Stimulated activated CD8-positive, alpha-beta memory T cell treated with anti-CD3 and anti-CD28 coated beads, Interleukin-2, amount 100 ng/mL, for 48 hours (primary cell): ENCODE data around the gene PSMD6.

Experiments
- DNase-seq, 2 donors: peaks; one replicate each; pipeline ENCODE4 v3.0.0-alpha.2; 2020; ENCODE audit warnings: low read depth in 2 of 2

Gene PSMD6

GRCh38 chr3:64023187-64023860 lies at the start of gene PSMD6:
PSMD6 (minus strand) TSS chr3:64023494; CDS start chr3:64023419, 75 bp downstream.
- DNase-seq = peak; percentile 87 to 93

- no peak for DNase-seq
Observed at GRCh38 chr3:64072126-64072525, 48.8 kb upstream of the PSMD6 start.

DNA sequence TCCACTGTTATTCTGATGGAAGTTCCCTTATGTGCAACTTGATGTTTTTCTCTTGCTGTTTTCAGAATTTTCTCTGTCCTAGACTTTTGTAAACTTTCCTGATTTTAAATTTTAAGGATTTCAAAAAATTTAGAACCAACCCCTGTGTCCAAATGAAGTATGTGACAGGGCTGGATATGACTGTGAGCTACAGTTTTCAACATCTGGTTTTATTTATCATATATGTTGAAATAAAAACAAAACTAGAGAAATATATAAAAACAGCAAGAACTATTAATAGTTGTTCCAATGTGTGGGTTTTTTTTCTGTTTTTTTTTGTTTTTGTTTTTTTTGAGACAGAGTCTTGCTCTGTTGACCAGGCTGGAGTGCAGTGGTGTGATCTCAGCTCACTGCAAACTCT lies 47.4 kb upstream of the PSMD6 start:
- no peak for DNase-seq

DNA sequence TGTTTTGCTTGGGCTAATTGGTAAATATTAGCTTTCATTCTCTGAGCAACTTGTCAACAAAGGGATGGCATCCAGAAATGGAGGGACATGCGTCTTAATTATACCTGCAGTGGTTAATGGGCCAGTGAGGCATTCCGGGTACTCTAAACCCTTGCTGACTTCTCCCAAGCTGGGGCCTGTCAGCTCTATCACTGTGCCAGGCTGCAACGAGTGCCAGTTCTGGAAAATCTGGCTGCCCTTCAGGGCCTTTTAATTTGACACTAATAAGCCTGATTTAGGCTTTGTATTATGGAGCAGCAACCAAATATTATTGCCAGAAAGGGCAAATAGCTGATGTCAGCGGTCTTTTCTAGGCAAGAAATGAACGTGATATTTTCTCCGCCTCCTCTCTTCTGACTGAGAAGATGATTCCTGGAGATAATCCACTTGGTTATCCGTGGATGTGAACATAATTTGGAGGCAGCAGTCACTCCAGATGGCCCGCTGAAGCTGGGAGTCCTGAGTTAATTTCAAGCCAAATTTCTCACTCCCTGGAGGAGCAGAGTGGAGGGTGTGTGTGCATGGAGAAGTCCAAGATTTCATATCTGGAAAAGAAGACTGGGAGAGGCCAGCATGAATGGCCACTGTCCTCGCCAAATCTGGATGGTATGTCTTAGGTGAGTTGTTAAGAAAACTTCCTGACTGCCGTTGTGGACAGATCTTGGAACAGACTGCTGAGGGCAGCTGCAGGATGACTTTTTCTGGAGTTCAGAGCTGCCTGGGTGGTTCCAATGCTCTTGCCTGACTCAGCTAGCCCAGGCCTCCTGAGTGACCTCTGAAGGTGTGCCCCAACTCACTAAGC lies 44.4 kb upstream of the PSMD6 start:
- DNase-seq = no peak

GRCh38 chr3:64064804-64065203 lies 41.5 kb upstream of the PSMD6 start:
- no peak for DNase-seq

GRCh38 chr3:64063983-64064438 lies 40.7 kb upstream of the PSMD6 start:
- no peak for DNase-seq

DNA sequence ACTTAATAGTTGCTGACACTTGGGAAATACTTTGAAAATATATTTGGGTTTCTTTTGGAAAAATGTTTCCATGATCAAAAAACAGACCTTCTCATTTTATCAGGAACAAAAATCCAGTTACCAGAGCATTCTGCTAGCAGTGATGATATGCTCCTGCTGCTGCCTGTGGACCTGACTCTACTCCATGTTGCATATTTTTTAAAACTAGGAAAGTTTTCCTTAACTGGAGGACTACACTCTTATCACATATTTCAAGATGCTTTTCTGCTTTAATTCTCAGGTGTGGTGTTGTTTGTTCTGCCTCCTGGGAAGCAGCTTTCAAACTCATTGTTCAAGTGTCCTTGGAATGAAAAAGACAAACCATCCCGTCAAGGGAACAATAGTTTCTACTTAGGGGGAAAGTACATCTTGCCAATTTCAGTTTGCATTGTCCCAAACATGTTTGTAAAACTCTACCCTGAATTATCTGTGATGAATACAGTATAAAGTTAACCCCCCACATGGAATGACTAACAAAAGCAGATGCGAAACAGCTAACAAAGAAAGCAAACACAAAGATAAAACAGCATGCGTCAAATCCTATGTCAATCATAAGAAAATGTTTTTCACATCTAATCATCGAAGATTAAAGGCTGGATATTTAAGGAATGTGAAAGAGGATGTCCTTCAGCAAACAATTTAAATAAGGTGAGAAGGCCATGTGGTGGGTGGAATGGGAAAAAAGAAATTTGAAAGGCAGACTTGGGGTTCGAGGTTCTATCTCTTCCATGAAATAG lies 40.1 kb upstream of the PSMD6 start:
- DNase-seq = no peak

DNA sequence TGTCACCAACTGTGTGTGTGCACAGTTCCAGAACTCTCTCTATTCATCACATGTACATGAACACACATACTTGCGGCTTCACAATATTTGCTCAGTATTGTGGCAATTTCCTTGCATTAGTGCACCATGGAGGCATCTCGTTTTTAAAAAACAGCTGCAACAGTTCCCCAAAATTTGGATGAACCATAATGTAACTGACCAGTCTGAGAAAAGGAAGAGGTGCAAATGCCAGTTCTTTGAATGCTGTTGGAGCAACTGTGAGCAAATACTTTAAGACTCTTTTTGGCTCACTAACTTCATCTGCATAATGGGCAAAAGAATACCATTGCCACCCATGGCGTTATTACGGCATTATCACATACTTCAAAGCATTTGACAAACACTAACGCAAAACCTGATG lies 38.3 kb upstream of the PSMD6 start:
- DNase-seq = no peak

GRCh38 chr3:64059484-64060175 lies 36.3 kb upstream of the PSMD6 start:
- DNase-seq = no peak

DNA sequence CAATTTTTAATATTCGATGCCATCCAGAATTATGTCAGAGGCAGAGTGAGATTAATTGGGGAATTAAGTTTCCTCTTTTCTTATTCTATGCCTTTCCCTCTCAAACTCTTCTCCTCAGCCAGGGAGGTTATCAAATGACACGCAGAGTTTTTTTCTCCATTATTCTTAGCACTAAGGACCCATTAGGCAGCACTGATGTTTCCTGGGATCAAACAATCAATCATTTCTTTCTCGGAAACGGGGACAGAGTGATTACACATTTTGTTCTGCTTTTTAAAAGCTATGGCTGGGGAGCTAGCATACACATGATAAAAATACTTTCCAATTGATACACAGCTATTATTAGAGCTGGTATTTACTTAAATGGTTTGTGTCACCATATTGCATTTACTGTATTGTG lies 35.3 kb upstream of the PSMD6 start:
- no peak for DNase-seq

GRCh38 chr3:64057231-64057630 lies 33.9 kb upstream of the PSMD6 start:
- DNase-seq = no peak

- DNase-seq = no peak
Observed at GRCh38 chr3:64056606-64057180, 33.4 kb upstream of the PSMD6 start.

GRCh38 chr3:64055076-64055475 lies 31.8 kb upstream of the PSMD6 start:
- no peak for DNase-seq

GRCh38 chr3:64054488-64054887 lies 31.2 kb upstream of the PSMD6 start:
- DNase-seq = no peak

- no peak for DNase-seq
Observed at GRCh38 chr3:64053581-64053980, 30.3 kb upstream of the PSMD6 start.

GRCh38 chr3:64053117-64053516 lies 29.8 kb upstream of the PSMD6 start:
- DNase-seq = no peak

DNA sequence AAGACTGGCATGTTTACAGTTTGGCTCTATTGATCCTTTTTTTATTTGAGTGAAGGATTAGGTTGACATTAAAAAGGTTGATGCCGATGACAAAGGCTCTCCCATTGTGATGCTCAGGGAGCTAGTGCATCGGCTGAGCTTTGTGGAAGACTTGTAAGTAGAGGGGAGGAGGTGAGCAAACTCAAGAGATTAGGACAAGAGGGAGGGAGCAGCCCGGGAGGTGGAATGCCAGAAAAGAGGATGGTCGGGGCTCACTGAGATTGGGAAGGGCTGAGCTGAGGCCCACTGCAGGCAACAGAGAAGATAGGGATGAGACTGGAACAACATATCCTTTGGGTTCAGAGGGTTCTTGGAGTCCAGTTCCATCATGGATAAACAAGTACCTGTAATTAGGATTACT lies 26.5 kb upstream of the PSMD6 start:
- DNase-seq = no peak

- DNase-seq = no peak
Observed at GRCh38 chr3:64049136-64049535, 25.8 kb upstream of the PSMD6 start.

DNA sequence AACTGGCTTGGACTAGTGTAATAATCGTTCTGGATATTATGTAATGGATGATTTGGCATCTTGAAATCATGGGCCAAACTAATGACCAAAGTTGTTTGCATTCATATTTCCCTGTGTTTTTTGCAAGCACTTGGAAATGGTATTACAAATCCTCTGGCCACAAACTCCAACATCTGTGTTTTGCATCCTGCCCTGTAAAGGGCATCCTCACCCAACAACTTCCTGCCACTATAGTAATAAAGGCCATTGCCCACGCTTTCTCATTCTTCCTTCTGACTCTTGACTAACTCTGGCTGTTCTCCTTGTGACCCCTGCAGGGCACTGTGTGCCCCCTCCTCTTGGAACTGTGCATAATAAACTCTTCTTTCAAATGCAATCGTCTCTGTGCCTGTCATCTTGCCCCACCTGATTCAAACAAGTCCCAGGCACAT lies 25.4 kb upstream of the PSMD6 start:
- DNase-seq = no peak

DNA sequence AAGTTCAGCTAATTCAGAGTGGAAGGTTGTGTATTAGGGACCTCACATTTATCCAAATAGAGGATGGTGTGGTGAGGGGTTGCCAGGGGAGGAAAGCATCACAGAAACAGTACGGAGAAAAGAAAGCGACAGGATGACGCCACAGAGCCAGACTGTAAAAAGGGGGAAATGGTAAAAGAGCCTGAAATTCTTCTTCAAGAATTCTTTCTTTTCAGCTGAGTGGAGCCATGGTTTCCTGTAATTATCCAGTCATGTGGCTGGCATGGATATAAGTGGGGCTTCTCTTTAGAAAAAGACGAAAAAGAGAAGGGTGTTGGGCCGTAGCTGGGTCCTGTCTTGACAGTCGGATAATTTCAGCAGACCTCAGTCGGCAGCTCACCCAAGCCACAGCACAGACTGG lies 24.5 kb upstream of the PSMD6 start:
- DNase-seq = no peak

DNA sequence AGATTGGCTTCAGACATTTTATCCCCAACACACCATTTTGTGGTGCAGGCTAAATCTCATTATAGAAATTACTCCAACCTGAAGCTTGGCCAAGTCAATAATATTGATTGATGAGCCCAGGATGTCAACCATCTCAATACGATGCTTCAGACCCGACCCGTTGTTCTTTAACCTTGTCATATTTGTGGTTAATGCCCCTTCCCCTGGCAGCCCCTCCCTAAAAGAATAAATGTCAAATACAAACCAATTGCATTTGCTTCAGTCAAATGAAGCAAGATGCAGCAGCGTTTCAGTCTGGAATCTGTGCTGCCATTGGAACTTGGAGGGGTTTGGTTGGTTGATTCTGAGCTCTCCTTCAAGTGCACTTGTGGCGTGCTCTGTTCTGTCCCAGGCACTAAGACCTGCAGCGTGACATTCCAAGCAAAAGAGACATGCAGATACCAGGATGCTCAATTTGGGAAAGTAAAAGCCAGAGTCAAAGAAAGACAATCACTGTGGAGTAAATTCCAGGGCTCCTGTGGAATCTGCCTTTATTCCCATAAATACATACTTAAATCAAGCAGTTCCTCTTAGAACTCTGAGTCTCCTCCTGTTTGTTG lies 23.8 kb upstream of the PSMD6 start:
- DNase-seq = no peak
